Astrocyte (in vitro differentiated cells and primary cell): ENCODE results near the gene C11orf91.

Source experiments
- EZH2 ChIP-seq: IDR thresholded peaks from 2 replicates; pipeline ENCODE4 v1.6.1; 2012; ENCODE audit warnings: mild to moderate bottlenecking, low read length, inconsistent platforms; ENCODE audit not compliant: insufficient read depth
- TF ChIP-seq, protein P1 (sequence below): IDR thresholded peaks from 2 replicates; pipeline ENCODE4 v1.5.1; 2011; ENCODE audit warnings: low read depth, mild to moderate bottlenecking, inconsistent platforms, low read length, moderate library complexity; ENCODE audit not compliant: insufficient read depth

DNA sequence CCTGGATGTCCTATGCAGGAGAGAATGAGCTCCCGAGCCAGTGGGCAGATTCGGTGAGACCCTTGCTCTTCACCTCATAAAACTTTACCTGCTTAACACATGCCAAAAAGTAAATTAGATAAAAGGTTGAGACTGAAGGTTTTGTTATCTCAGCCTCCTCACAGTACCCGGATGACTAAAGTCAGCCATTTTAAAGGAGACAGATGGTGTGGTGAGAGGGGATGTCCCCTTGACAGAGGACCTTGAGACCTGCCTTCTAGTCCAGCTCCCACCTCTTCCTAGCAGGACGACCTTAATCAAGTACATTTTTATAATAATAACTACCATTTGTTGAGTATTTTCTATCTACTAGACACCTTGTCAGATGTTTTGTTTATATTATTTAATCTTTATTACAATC lies 39.7 kb downstream of the C11orf91 start:
- TF ChIP-seq, protein P1, sequence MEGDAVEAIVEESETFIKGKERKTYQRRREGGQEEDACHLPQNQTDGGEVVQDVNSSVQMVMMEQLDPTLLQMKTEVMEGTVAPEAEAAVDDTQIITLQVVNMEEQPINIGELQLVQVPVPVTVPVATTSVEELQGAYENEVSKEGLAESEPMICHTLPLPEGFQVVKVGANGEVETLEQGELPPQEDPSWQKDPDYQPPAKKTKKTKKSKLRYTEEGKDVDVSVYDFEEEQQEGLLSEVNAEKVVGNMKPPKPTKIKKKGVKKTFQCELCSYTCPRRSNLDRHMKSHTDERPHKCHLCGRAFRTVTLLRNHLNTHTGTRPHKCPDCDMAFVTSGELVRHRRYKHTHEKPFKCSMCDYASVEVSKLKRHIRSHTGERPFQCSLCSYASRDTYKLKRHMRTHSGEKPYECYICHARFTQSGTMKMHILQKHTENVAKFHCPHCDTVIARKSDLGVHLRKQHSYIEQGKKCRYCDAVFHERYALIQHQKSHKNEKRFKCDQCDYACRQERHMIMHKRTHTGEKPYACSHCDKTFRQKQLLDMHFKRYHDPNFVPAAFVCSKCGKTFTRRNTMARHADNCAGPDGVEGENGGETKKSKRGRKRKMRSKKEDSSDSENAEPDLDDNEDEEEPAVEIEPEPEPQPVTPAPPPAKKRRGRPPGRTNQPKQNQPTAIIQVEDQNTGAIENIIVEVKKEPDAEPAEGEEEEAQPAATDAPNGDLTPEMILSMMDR: no peak
- no peak for TF ChIP-seq EZH2
